Colonic mucosa (tissue), 4 donors: ENCODE data around the gene NCAM2. TPM values are rescaled to one million over a fixed set of nuclear protein-coding genes. Genes with fewer than 3 reads are reported as not detected.

Source experiments
- DNase-seq: peaks from one replicate; pipeline ENCODE4 v3.0.0-alpha.2; 2020
- H3K27ac ChIP-seq: fragments of 200-600 bp; one replicate; pipeline ENCODE4 v1.8.0; 2021
- H3K27me3 ChIP-seq: fragments of 200-600 bp; one replicate; pipeline ENCODE4 v1.8.0; 2021
- H3K36me3 ChIP-seq: fragments of 200-600 bp; one replicate; pipeline ENCODE4 v1.8.0; 2021
- H3K4me1 ChIP-seq: fragments of 200-600 bp; one replicate; pipeline ENCODE4 v1.8.0; 2021; ENCODE audit warnings: mild to moderate bottlenecking
- H3K4me3 ChIP-seq: fragments of 200-600 bp; one replicate; pipeline ENCODE4 v1.8.0; 2021
- H3K9ac ChIP-seq, 2 donors: one replicate each; pipeline ENCODE4 v1.7.0; 2013; ENCODE audit warnings: control low read depth in 2 of 2, low read depth in 2 of 2, low read length in 2 of 2
- H3K9me3 ChIP-seq: fragments of 200-600 bp; one replicate; pipeline ENCODE4 v1.8.0; 2021
- intact Hi-C: fragments of 100-400 bp; cut with DNase I; formaldehyde crosslinking; loops from one replicate; pipeline ENCODE4 v1.14.1; 2022
- total RNA-seq, 2 donors: library from RNA; stranded (reverse); fragmentation: NEBNext Ultra II Directional in 1 of 2; extraction: Animal tissue kit (Norgen Biotek cat#: 25700) in 1 of 2; gene quantifications; one replicate each; pipeline ENCODE4 v1.2.1, GENCODE V29; 2021
- TF ChIP-seq, protein P1 (sequence below): fragments of 200-600 bp; IDR thresholded peaks from one replicate; pipeline ENCODE4 v1.8.0; 2022; ENCODE audit warnings: antibody characterized with exemption, mild to moderate bottlenecking
- donor health status: healthy.
- donor health status: DM: no; HTN: no; CAD: no.
- donor health status: DM: no; HTN: no; CAD: no.

NCAM2 gene
- total RNA-seq, 2 donors from 2014 or later, result 0.52 to 2.8 TPM

GRCh38 chr21:21205604-21206003, 207.4 kb downstream of the NCAM2 start:
- H3K4me3 ChIP-seq, result no peak overlapping the region
- TF ChIP-seq, protein P1, sequence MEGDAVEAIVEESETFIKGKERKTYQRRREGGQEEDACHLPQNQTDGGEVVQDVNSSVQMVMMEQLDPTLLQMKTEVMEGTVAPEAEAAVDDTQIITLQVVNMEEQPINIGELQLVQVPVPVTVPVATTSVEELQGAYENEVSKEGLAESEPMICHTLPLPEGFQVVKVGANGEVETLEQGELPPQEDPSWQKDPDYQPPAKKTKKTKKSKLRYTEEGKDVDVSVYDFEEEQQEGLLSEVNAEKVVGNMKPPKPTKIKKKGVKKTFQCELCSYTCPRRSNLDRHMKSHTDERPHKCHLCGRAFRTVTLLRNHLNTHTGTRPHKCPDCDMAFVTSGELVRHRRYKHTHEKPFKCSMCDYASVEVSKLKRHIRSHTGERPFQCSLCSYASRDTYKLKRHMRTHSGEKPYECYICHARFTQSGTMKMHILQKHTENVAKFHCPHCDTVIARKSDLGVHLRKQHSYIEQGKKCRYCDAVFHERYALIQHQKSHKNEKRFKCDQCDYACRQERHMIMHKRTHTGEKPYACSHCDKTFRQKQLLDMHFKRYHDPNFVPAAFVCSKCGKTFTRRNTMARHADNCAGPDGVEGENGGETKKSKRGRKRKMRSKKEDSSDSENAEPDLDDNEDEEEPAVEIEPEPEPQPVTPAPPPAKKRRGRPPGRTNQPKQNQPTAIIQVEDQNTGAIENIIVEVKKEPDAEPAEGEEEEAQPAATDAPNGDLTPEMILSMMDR, result no peak
- no peaks in the 10 kb centered on the region for H3K9me3 ChIP-seq
- no peak for DNase-seq
- H3K36me3 ChIP-seq, result no peaks in the 10 kb centered on the region
- no peak overlapping the region for H3K27ac ChIP-seq
- H3K9ac ChIP-seq, result no peak overlapping the region
- H3K27me3 ChIP-seq, result no peaks in the 10 kb centered on the region
- intact Hi-C loops, result no loop called here
- H3K4me1 ChIP-seq, result no peaks in the 10 kb centered on the region

DNA sequence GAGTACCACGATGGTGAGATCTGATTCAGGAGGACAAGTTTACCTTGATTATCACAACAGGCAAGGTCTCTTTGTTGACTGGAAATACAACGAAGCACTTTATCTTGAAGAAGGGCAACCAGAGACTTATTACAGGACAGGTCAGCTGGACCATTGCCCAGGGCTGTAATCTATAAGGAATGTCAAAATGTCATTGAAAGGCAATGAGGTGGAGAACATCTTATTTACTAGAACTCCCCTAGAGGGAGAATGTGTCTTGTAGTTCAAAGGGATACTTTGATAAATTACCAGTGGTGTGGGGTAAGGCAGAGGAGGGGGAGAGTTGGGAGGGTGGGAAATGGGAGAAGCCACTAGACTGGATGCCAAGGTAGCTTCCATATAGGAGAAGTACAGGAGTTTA, 212.3 kb downstream of the NCAM2 start:
- no peak overlapping the region for H3K4me3 ChIP-seq
- no peaks in the 10 kb centered on the region for H3K36me3 ChIP-seq
- no peaks in the 10 kb centered on the region for H3K27me3 ChIP-seq
- DNase-seq, result no peak
- TF ChIP-seq, protein P1, result no peak
- H3K4me1 ChIP-seq, result no peaks in the 10 kb centered on the region
- no peak overlapping the region for H3K27ac ChIP-seq
- no peaks in the 10 kb centered on the region for H3K9me3 ChIP-seq
- intact Hi-C loops, result no loop called here
- no peak overlapping the region for H3K9ac ChIP-seq

- TF ChIP-seq, protein P1, result no peak
- Histone ChIP-seq H3K9me3 (no peaks in the 10 kb centered on the region), H3K27me3 (no peaks in the 10 kb centered on the region), H3K27ac (no peak overlapping the region), H3K36me3 (no peaks in the 10 kb centered on the region), H3K9ac (no peak overlapping the region), H3K4me3 (no peak overlapping the region), H3K4me1 (no peaks in the 10 kb centered on the region)
- DNase-seq, result no peak
- intact Hi-C loops, result no loop called here
Observed at GRCh38 chr21:21213297-21213696, 215.1 kb downstream of the NCAM2 start.

DNA sequence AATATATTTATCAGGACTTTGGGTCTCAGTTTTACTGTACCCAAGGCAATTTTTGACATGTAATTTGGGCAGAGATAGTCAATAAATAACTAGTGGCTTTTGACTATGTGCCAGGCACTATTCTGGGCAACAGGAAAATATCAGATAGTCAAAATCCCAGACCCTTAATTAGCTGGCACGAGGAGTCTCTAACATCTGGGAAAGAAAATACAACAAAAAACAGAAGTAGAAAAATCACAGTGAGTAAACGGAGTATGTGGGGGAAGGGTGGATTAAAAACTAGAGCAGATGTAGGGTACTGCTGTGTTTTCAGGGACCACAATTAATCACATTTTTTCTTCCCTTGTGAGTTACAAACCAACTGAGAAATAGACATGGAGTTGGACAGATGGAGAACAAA, 217.8 kb downstream of the NCAM2 start:
- TF ChIP-seq, protein P1, result no peak
- Histone ChIP-seq H3K9ac (no peak overlapping the region), H3K27ac (no peak overlapping the region), H3K9me3 (no peaks in the 10 kb centered on the region), H3K4me3 (no peak overlapping the region), H3K36me3 (no peaks in the 10 kb centered on the region), H3K4me1 (no peaks in the 10 kb centered on the region), H3K27me3 (no peaks in the 10 kb centered on the region)
- DNase-seq, result no peak
- intact Hi-C loops, result no loop called here

GRCh38 chr21:21226472-21226871, 228.3 kb downstream of the NCAM2 start:
- intact Hi-C loops, result no loop called here
- H3K36me3 ChIP-seq, result no peaks in the 10 kb centered on the region
- H3K27me3 ChIP-seq, result no peaks in the 10 kb centered on the region
- no peak for DNase-seq
- H3K4me3 ChIP-seq, result no peak overlapping the region
- TF ChIP-seq, protein P1, result no peak
- H3K27ac ChIP-seq, result no peak overlapping the region
- no peaks in the 10 kb centered on the region for H3K4me1 ChIP-seq
- no peak overlapping the region for H3K9ac ChIP-seq
- H3K9me3 ChIP-seq, result no peaks in the 10 kb centered on the region

DNA sequence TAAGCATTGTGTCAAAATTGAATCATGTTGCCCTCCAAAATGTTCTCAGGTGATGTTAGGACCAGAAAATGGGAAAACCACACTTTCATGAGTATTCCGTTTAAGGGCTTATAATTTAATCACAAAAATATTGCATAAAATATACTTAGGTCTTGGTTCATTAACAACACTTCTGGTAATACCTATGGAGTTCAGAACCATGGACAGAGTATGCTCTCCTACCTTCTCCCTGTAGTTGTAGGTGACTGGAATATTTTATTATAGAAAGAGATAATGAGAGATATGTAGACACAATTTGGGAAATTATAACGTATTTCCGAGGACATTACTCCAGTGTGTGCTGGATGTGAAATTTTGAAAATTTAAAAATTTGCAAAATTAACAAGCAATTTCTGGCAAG, 232.5 kb downstream of the NCAM2 start:
- DNase-seq, result no peak
- Histone ChIP-seq H3K9me3 (no peaks in the 10 kb centered on the region), H3K27ac (no peak overlapping the region), H3K9ac (no peak overlapping the region), H3K27me3 (no peaks in the 10 kb centered on the region), H3K4me3 (no peak overlapping the region), H3K36me3 (no peaks in the 10 kb centered on the region), H3K4me1 (no peaks in the 10 kb centered on the region)
- TF ChIP-seq, protein P1, result no peak
- intact Hi-C loops, result no loop called here
